ENCODE results near the gene MTX2.

MTX2 gene

GRCh38 chr2:176261136-176261535 is 8.1 kb upstream of the MTX2 start:
- TF ChIP-seq POLR2AphosphoS5 (IDR thresholded peaks at IDR 0.05; ENCODE audit: low read depth, low read length) (no peak), POLR2A (IDR thresholded peaks at IDR 0.05; ENCODE audit: low read depth, low read length) (no peak), TAF1 (IDR thresholded peaks at IDR 0.05; ENCODE audit: borderline replicate concordance, low read depth, low read length) (no peak)
- FAIRE-seq (no peak), DNase-seq (ENCODE audit: insufficient read length) (no peak)

GRCh38 chr2:176268976-176269318 is 295 bp upstream of the MTX2 start:
- no peak for TF ChIP-seq POLR2A (IDR thresholded peaks at IDR 0.05; ENCODE audit: low read depth, low read length)
- TF ChIP-seq TAF1 (IDR thresholded peaks at IDR 0.05; ENCODE audit: borderline replicate concordance, low read depth, low read length): no peak
- TF ChIP-seq POLR2AphosphoS5 (IDR thresholded peaks at IDR 0.05; ENCODE audit: low read depth, low read length): no peak
- FAIRE-seq: no peak
- no peak for DNase-seq (ENCODE audit: insufficient read length)

DNA sequence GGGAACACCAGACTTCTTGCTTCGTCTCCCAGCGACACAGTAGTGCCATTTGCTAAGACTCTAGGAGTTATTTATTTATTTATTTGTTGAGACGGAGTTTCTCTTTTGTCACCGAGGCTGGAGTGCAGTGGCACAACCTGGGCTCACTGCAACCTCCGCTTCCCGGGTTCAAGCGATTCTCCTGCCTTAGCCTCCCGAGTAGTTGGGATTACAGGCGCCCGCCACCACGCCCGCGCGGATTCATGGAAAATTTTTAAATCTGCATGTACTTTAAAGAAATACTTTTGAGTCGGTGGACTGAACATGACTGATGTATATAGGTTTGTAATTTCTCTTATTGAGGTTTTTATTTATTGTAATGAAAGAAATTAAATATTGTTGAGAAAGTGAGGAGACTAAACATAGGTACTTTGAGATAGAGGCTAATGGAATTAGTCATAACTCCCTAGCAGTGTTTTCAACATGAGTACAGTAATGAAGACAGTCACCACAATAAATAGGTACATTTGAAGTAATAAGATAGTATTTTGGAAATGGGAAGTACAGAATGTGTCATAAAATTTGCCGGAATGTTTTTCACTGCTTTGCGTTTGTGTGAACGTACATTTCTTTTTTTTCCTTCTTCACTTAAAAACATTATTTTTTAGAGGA is 983 bp downstream of the MTX2 start:
- DNase-seq (ENCODE audit: insufficient read length) (no peak), FAIRE-seq (no peak)
- TF ChIP-seq POLR2A (IDR thresholded peaks at IDR 0.05; ENCODE audit: low read depth, low read length) (no peak), TAF1 (IDR thresholded peaks at IDR 0.05; ENCODE audit: borderline replicate concordance, low read depth, low read length) (no peak), POLR2AphosphoS5 (IDR thresholded peaks at IDR 0.05; ENCODE audit: low read depth, low read length) (no peak)

DNA sequence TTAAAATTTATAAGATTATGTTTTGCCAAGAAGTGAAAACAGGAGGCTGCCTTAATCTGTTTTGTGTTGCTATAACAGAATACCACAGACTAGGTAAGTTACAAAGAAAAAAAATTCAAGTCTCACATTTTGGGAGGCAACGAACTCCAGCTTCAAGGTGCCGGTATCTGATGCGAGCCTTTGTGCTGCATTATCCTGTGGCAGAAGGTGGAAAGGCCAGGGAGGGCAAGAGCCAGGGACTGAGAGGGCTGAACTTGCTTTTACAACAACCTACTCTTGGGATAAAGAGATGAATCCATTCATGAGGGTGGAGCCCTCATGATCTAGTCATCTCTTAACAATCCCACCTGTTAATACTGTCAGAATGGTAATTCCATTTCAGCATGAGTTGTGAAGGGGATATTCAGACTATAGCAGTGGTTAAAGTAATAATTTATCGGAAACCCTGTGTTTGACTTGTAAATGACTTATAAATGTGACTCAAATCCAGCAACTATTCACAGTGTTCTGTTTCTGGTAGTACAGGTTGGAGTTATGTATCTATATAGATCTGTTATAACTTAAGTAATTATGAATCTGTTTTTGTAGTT is 3.7 kb downstream of the MTX2 start:
- FAIRE-seq (no peak), DNase-seq (ENCODE audit: insufficient read length) (no peak)
- TF ChIP-seq TAF1 (IDR thresholded peaks at IDR 0.05; ENCODE audit: borderline replicate concordance, low read depth, low read length) (no peak), POLR2AphosphoS5 (IDR thresholded peaks at IDR 0.05; ENCODE audit: low read depth, low read length) (no peak)

- no peak for FAIRE-seq
- no peak for TF ChIP-seq POLR2A (IDR thresholded peaks at IDR 0.05; ENCODE audit: low read depth, low read length)
- TF ChIP-seq TAF1 (IDR thresholded peaks at IDR 0.05; ENCODE audit: borderline replicate concordance, low read depth, low read length): no peak
- no peak for TF ChIP-seq POLR2AphosphoS5 (IDR thresholded peaks at IDR 0.05; ENCODE audit: low read depth, low read length)
These were observed 9.7 kb downstream of the MTX2 start for GRCh38 chr2:176278927-176279326.

GRCh38 chr2:176280156-176280555 is 10.9 kb downstream of the MTX2 start:
- TF ChIP-seq TAF1 (IDR thresholded peaks at IDR 0.05; ENCODE audit: borderline replicate concordance, low read depth, low read length): no peak
- TF ChIP-seq POLR2AphosphoS5 (IDR thresholded peaks at IDR 0.05; ENCODE audit: low read depth, low read length): no peak
- TF ChIP-seq POLR2A (IDR thresholded peaks at IDR 0.05; ENCODE audit: low read depth, low read length): no peak
- no peak for FAIRE-seq

More at GRCh38 chr2:176278927-176279326, 9.7 kb downstream of the MTX2 start:
- no peak for DNase-seq (ENCODE audit: insufficient read length)

GRCh38 chr2:176280867-176281658 is 11.8 kb downstream of the MTX2 start:
- FAIRE-seq: no peak
- TF ChIP-seq POLR2A (IDR thresholded peaks at IDR 0.05; ENCODE audit: low read depth, low read length): no peak
- TF ChIP-seq TAF1 (IDR thresholded peaks at IDR 0.05; ENCODE audit: borderline replicate concordance, low read depth, low read length): no peak
- no peak for TF ChIP-seq POLR2AphosphoS5 (IDR thresholded peaks at IDR 0.05; ENCODE audit: low read depth, low read length)
- DNase-seq (ENCODE audit: insufficient read length): no peak

More at GRCh38 chr2:176280156-176280555, 10.9 kb downstream of the MTX2 start:
- no peak for DNase-seq (ENCODE audit: insufficient read length)

GRCh38 chr2:176283291-176284068 is 14.2 kb downstream of the MTX2 start:
- TF ChIP-seq POLR2AphosphoS5 (IDR thresholded peaks at IDR 0.05; ENCODE audit: low read depth, low read length) (no peak), POLR2A (IDR thresholded peaks at IDR 0.05; ENCODE audit: low read depth, low read length) (no peak), TAF1 (IDR thresholded peaks at IDR 0.05; ENCODE audit: borderline replicate concordance, low read depth, low read length) (no peak)
- DNase-seq (ENCODE audit: insufficient read length) (no peak), FAIRE-seq (no peak)

DNA sequence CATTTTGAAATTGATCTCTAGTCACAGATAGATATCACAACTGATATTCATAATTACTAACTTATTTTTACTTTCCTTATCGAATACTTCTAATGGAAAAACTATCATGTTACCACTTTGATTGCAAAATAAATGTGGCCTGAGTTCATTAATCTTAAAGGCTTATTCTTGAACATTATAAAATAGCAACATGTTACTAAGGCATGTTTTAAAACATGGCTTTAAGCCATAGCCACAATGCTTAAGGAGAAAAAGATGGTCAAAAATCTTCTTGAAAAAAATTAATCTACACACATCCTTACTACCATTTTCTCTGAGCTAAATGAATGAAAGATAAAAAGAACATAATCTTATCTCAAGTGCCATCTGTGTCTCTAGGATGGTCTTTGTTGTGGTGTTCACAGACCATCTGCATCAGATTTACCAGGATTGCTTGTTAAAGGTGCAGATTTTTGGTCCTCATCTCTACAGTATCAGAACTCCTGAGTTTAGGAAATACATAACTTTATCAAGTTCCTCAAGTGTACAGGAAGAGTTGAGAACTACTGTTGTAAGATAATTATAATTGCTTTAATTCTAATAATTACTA is 15.3 kb downstream of the MTX2 start:
- DNase-seq (ENCODE audit: insufficient read length) (no peak), FAIRE-seq (no peak)
- no peak for TF ChIP-seq TAF1 (IDR thresholded peaks at IDR 0.05; ENCODE audit: borderline replicate concordance, low read depth, low read length)
- TF ChIP-seq POLR2AphosphoS5 (IDR thresholded peaks at IDR 0.05; ENCODE audit: low read depth, low read length): no peak
- no peak for TF ChIP-seq POLR2A (IDR thresholded peaks at IDR 0.05; ENCODE audit: low read depth, low read length)

- FAIRE-seq (no peak), DNase-seq (ENCODE audit: insufficient read length) (no peak)
- TF ChIP-seq TAF1 (IDR thresholded peaks at IDR 0.05; ENCODE audit: borderline replicate concordance, low read depth, low read length) (no peak), POLR2AphosphoS5 (IDR thresholded peaks at IDR 0.05; ENCODE audit: low read depth, low read length) (no peak), POLR2A (IDR thresholded peaks at IDR 0.05; ENCODE audit: low read depth, low read length) (no peak)
These were observed 16.1 kb downstream of the MTX2 start for GRCh38 chr2:176285321-176285720.

GRCh38 chr2:176291335-176291734 is 22.1 kb downstream of the MTX2 start:
- TF ChIP-seq POLR2A (IDR thresholded peaks at IDR 0.05; ENCODE audit: low read depth, low read length) (no peak), TAF1 (IDR thresholded peaks at IDR 0.05; ENCODE audit: borderline replicate concordance, low read depth, low read length) (no peak), POLR2AphosphoS5 (IDR thresholded peaks at IDR 0.05; ENCODE audit: low read depth, low read length) (no peak)
- FAIRE-seq: no peak
- DNase-seq (ENCODE audit: insufficient read length): no peak
